Measurements from ENCODE around the gene SELENOP. TPM values are rescaled to one million over a fixed set of nuclear protein-coding genes. Genes with fewer than 3 reads are reported as not detected.

SELENOP gene
- total and polyA plus RNA-seq, 2 donors (not counting 3 experiments of a cell fraction or from before 2014, with no cell fraction given), result 0.22 to 1.5 TPM

DNA sequence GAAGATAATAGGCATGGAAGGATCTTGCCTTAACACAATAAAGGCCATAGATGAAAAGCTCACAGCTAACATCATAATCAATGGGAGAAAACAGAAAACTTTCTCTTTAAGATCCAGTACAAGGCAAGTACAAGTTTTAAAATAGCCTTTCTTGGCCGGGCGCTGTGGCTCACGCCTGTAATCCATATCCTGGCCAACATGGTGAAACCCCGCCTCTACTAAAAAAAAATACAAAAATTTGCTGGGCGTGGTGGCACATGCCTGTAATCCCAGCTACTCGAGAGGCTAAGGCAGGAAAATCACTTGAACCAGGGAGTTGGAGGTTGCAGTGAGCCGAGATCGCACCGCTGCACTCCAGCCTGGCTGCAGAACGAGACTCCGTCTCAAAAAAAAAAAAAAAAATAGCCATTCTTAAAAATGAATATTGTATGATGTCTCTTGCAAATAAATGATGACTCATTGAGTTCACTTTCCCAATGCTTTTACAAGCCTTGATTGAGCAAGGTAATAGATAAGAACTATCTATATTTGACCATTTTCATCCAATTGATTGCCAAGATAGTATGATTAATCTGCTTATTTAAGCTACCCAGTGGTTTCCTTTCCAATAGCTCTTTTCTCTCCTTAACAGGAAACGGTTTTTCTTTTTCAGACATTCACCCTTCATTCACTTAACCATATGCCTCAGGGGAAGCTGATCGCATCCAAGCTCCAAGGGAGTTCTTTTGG is 39.3 kb downstream of the SELENOP start:
- Histone ChIP-seq H3K79me2 (ENCODE audit: control insufficient read depth, insufficient read depth, low read length) (no peaks in the 10 kb centered on the region), H3K27ac (ENCODE audit: insufficient read depth, low read depth, low read length) (no peak overlapping the region), H3K4me3 (replicated peaks in 1 of 3; ENCODE audit: insufficient read depth in 1 of 3, low read depth in 1 of 3, low read length in 3 of 3) (no peak overlapping the region), H3K9me1 (replicated peaks; ENCODE audit: control insufficient read depth, extremely low read depth, insufficient read depth, low read length) (no peaks in the 10 kb centered on the region), H3K9ac (replicated peaks; ENCODE audit: extremely low read depth, insufficient read depth, low read length) (no peak overlapping the region), H3K36me3 (ENCODE audit: control insufficient read depth in 2 of 2, extremely low read depth in 1 of 2, insufficient read depth in 2 of 2, low read length in 2 of 2) (no peaks in the 10 kb centered on the region), H3K27me3 (ENCODE audit: control insufficient read depth in 2 of 2, insufficient read depth in 2 of 2, low read length in 2 of 2) (no peaks in the 10 kb centered on the region), H3K4me1 (ENCODE audit: control insufficient read depth, extremely low read depth, insufficient read depth, low read length) (no peaks in the 10 kb centered on the region), H3K4me2 (ENCODE audit: insufficient read depth, low read length) (no peak overlapping the region), H3K9me3 (replicated peaks; ENCODE audit: control insufficient read depth, insufficient read depth, low read length) (no peaks in the 10 kb centered on the region), H2AFZ (ENCODE audit: low read depth, low read length) (no peak overlapping the region), H4K20me1 (replicated peaks; ENCODE audit: control insufficient read depth, extremely low read depth, insufficient read depth, low read length) (no peaks in the 10 kb centered on the region)
- no peak for FAIRE-seq
- intact Hi-C loops (cut with micrococcal nuclease) (no loop called here), dilution Hi-C loops (cut with MboI; ENCODE audit: extremely low pct_ligation_motif_present, low sequenced_read_pairs) (no loop called here)
- no TSS peak for BruUV-seq (replicated peaks)
- TF ChIP-seq EZH2 (IDR thresholded peaks at IDR 0.05; ENCODE audit: borderline replicate concordance, low read depth, low read length, severe bottlenecking) (no peak), FOS (IDR thresholded peaks at IDR 0.05; ENCODE audit: borderline replicate concordance, insufficient read depth, low read length) (no peak), JUN (IDR thresholded peaks at IDR 0.05; ENCODE audit: borderline replicate concordance, insufficient read depth, insufficient read length, low read depth) (no peak), MAX (IDR thresholded peaks at IDR 0.05; ENCODE audit: insufficient read depth, insufficient read length) (no peak), POLR2A (IDR thresholded peaks at IDR 0.05; ENCODE audit: low read depth, low read length) (no peak), GATA2 (IDR thresholded peaks at IDR 0.05; ENCODE audit: insufficient read depth, insufficient read length, low read depth, low read length) (no peak), MYC (IDR thresholded peaks at IDR 0.05; ENCODE audit: low read depth, low read length) (no peak), POLR2AphosphoS5 (IDR thresholded peaks at IDR 0.05; ENCODE audit: insufficient read depth, low read depth, low read length) (no peak), CTCF (IDR thresholded peaks at IDR 0.05; ENCODE audit: extremely low read depth in 1 of 2, insufficient read depth in 1 of 2, low read depth in 1 of 2, low read length in 2 of 2) (no peak)
- no peak for DNase-seq (ENCODE audit: low read depth, low spot score)
- POLR2A ChIA-PET, result no interaction called here
- CTCF ChIA-PET, result interaction anchor here (1.0 to 2.0 kb wide), 2 partner anchors 189 to 916 kb away, joined by 3 to 5 read pairs; no protein-coding TSS in a partner anchor

Data from endothelial cell of umbilical vein (primary cell).